ENCODE results near the gene PDP2.
"Not testable (repeated sequence)": the region's sequence is repeated elsewhere in the genome, so short reads cannot be mapped to it uniquely, and the experiment has no call there.

The PDP2 gene

GRCh38 chr16:66933776-66934137, 53.4 kb downstream of the PDP2 start:
- no peak for DNase-seq (ENCODE audit: extremely low spot score)
- ChIA-PET CTCF (interaction anchor here (0.8 to 1.3 kb wide), 5 partner anchors 14 to 66 kb away, joined by 3 read pairs; no protein-coding TSS in a partner anchor), POLR2A (no interaction called here)
- no peak for TF ChIP-seq CTCF (IDR thresholded peaks at IDR 0.05; ENCODE audit: control extremely low read depth, extremely low read depth, low read depth, missing control alignments)

GRCh38 chr16:66934138-66934838, 54.0 kb downstream of the PDP2 start, which contains the start of gene CIAO2B:
Gene CIAO2B (minus strand): TSS chr16:66934402. CDS start chr16:66934364, 38 bp downstream.
- ChIA-PET POLR2A (interaction anchor here (0.7 kb wide), 1 partner anchor 54 kb away, joined by 3 read pairs; the partner anchor contains the start of gene PDP2), CTCF (interaction anchor here (0.8 to 1.3 kb wide), 3 partner anchors 19 to 66 kb away, joined by 3 read pairs; no protein-coding TSS in a partner anchor)
- peak; percentile 93 for DNase-seq (ENCODE audit: extremely low spot score)
- no peak for TF ChIP-seq CTCF (IDR thresholded peaks at IDR 0.05; ENCODE audit: control extremely low read depth, extremely low read depth, low read depth, missing control alignments)

- DNase-seq (ENCODE audit: extremely low spot score); CTCF ChIA-PET: not testable (repeated sequence)
- POLR2A ChIA-PET, result interaction anchor here (0.7 kb wide), 1 partner anchor 55 kb away, joined by 3 read pairs; the partner anchor contains the start of gene PDP2
Observed at GRCh38 chr16:66934839-66935313, 54.6 kb downstream of the PDP2 start.

- ChIA-PET CTCF (interaction anchor here (1.1 kb wide), 1 partner anchor 22 kb away, joined by 3 read pairs; no protein-coding TSS in a partner anchor), POLR2A (interaction anchor here (0.7 kb wide), 1 partner anchor 55 kb away, joined by 3 read pairs; the partner anchor contains the start of gene PDP2)
- TF ChIP-seq CTCF (IDR thresholded peaks at IDR 0.05; ENCODE audit: control extremely low read depth, extremely low read depth, low read depth, missing control alignments), result no peak
- no peak for DNase-seq (ENCODE audit: extremely low spot score)
Observed at GRCh38 chr16:66935314-66936011, 55.1 kb downstream of the PDP2 start, which contains the start of gene CES2. Gene CES2 (plus strand): TSS chr16:66935516. CDS start chr16:66935636, 120 bp downstream.

GRCh38 chr16:66936462-66936861, 56.1 kb downstream of the PDP2 start:
- CTCF ChIA-PET, result interaction anchor here (0.7 to 1.1 kb wide), 3 partner anchors 21 to 177 kb away, joined by 3 read pairs; no protein-coding TSS in a partner anchor
- POLR2A ChIA-PET, result no interaction called here

GRCh38 chr16:66936889-66937554, 56.7 kb downstream of the PDP2 start:
- POLR2A ChIA-PET, result no interaction called here
- CTCF ChIA-PET, result interaction anchor here (0.7 to 1.7 kb wide), 5 partner anchors 11 to 176 kb away, joined by 3 to 5 read pairs (median 3); partner anchors contain the start of gene RRAD
- no peak for TF ChIP-seq CTCF (IDR thresholded peaks at IDR 0.05; ENCODE audit: control extremely low read depth, extremely low read depth, low read depth, missing control alignments)

More at GRCh38 chr16:66936462-66936861, 56.1 kb downstream of the PDP2 start:
- TF ChIP-seq CTCF (IDR thresholded peaks at IDR 0.05; ENCODE audit: control extremely low read depth, extremely low read depth, low read depth, missing control alignments), result no peak
- DNase-seq (ENCODE audit: extremely low spot score), result no peak

More at GRCh38 chr16:66936889-66937554, 56.7 kb downstream of the PDP2 start:
- DNase-seq (ENCODE audit: extremely low spot score), result no peak

All from GM10248 (cell line).